Sigmoid colon (tissue), 7 donors: ENCODE measurements around the gene ZW10. TPM values are rescaled to one million over a fixed set of nuclear protein-coding genes. Genes with fewer than 3 reads are reported as not detected.
"Not testable (repeated sequence)": the region's sequence is repeated elsewhere in the genome, so short reads cannot be mapped to it uniquely, and the experiment has no call there.

Source experiments
- DNase-seq: peaks from one replicate; pipeline ENCODE4 v3.0.0-alpha.2; 2019
- H3K27ac ChIP-seq, 4 donors: fragments of 200-600 bp; sonication (generic); one replicate each; pipeline ENCODE4 v1.5.1; 2016 to 2019; ENCODE audit warnings: mild to moderate bottlenecking in 1 of 4
- H3K27me3 ChIP-seq, 3 donors: fragments of 200-600 bp; sonication (generic); one replicate each; pipeline ENCODE4 v1.5.1; 2019; ENCODE audit warnings: mild to moderate bottlenecking in 1 of 3
- H3K36me3 ChIP-seq, 4 donors: fragments of 200-600 bp; sonication (generic); one replicate each; pipeline ENCODE4 v1.5.1; 2016 to 2019
- H3K4me1 ChIP-seq, 4 donors: fragments of 200-600 bp; sonication (generic); one replicate each; pipeline ENCODE4 v1.5.1; 2017 to 2019
- H3K4me3 ChIP-seq, 4 donors: fragments of 200-600 bp; sonication (generic); one replicate each; pipeline ENCODE4 v1.5.1; 2017 to 2019; ENCODE audit warnings: mild to moderate bottlenecking in 2 of 4, moderate library complexity in 1 of 4
- H3K9me3 ChIP-seq, 4 donors: fragments of 200-600 bp in 3 of 4; sonication (generic) in 3 of 4; one replicate each; pipeline versions ENCODE4 v1.5.1 to v1.6.1; 2013 to 2019
- CTCF ChIP-seq, 4 experiments: fragments of 450-650 bp in 3 of 4; fragments of 200-600 bp in 1 of 4; IDR thresholded peaks; one replicate each; pipeline ENCODE4 v1.5.1; 2016 to 2019; ENCODE audit warnings: antibody characterized with exemption in 4 of 4, mild to moderate bottlenecking in 3 of 4, moderate library complexity in 2 of 4
- EP300 ChIP-seq, 4 donors: sonication (generic); formaldehyde crosslinking; IDR thresholded peaks; one replicate each; pipeline ENCODE4 v1.6.1; 2017; ENCODE audit warnings: antibody characterized with exemption in 4 of 4
- POLR2A ChIP-seq, 2 donors: fragments of 450-650 bp; IDR thresholded peaks; one replicate each; pipeline ENCODE4 v1.6.1; 2016; ENCODE audit warnings: antibody characterized with exemption in 2 of 2, mild to moderate bottlenecking in 2 of 2, moderate library complexity in 2 of 2
- POLR2AphosphoS5 ChIP-seq, 4 donors: sonication (generic); formaldehyde crosslinking; IDR thresholded peaks; one replicate each; pipeline ENCODE4 v1.6.1; 2017; ENCODE audit warnings: antibody characterized with exemption in 4 of 4
- WGBS, 2 donors: extraction: QIAGEN DNeasy Blood & Tissue Kit; methylation state at CpG; one replicate each; pipeline ENCODE4 v1.1.7; 2013; 5-methylcytosine and 5-hydroxymethylcytosine counted together
- intact Hi-C: fragments of 100-400 bp; cut with DNase I; formaldehyde crosslinking; loops from one replicate; pipeline ENCODE4 v1.15.1; 2023
- polyA plus RNA-seq, 3 donors: library from polyadenylated mRNA; stranded (reverse); fragments of 200-250 nt; gene quantifications; one replicate each; pipeline ENCODE4 v1.2.3, GENCODE V29; 2013
- total RNA-seq, 4 donors: library from RNA; depleted of rRNA; stranded (reverse); fragments of >200 nt; gene quantifications; one replicate each; pipeline ENCODE4 v1.1.0, GENCODE V29; 2016
- donor health status: healthy with polysubstance abuse.
- donor health status: Bipolar disorder and iron deficiency.
- donor health status: healthy.

ZW10 gene
- total and polyA plus RNA-seq, 7 donors = 6.5 to 14.4 (median 9.8) TPM

- no peak for DNase-seq
- Histone ChIP-seq H3K27me3 (no peaks in the 10 kb centered on the region), H3K9me3 (no peaks in the 10 kb centered on the region), H3K4me3 (no peak overlapping the region), H3K27ac (no peak overlapping the region), H3K36me3 (no peaks in the 10 kb centered on the region), H3K4me1 (peaks cover 0 to 8% (median 0%) of the 10 kb centered on the region in 4 donors)
- 93 to 99% methylated on average over 4 of the region's 4 CpGs for WGBS, 2 donors
- intact Hi-C loops = no loop called here
- TF ChIP-seq POLR2AphosphoS5 (IDR thresholded peaks at IDR 0.05) (no peak), POLR2A (IDR thresholded peaks at IDR 0.05) (no peak), CTCF (IDR thresholded peaks at IDR 0.05) (no peak), EP300 (IDR thresholded peaks at IDR 0.05) (no peak)
Observed at GRCh38 chr11:113722221-113722620, 51.3 kb downstream of the ZW10 start.

- TF ChIP-seq POLR2A (IDR thresholded peaks at IDR 0.05) (no peak), CTCF (IDR thresholded peaks at IDR 0.05) (no peak), POLR2AphosphoS5 (IDR thresholded peaks at IDR 0.05) (no peak), EP300 (IDR thresholded peaks at IDR 0.05) (no peak)
- Histone ChIP-seq H3K4me1 (peaks cover 0 to 8% (median 0%) of the 10 kb centered on the region in 4 donors), H3K4me3 (no peak overlapping the region), H3K27me3 (no peaks in the 10 kb centered on the region), H3K36me3 (no peaks in the 10 kb centered on the region), H3K27ac (no peak overlapping the region), H3K9me3 (no peaks in the 10 kb centered on the region)
- 93 to 94% methylated on average over 3 of the region's 3 CpGs for WGBS, 2 donors
- intact Hi-C loops = no loop called here
- no peak for DNase-seq
Observed at GRCh38 chr11:113721462-113722066, 51.9 kb downstream of the ZW10 start.

- H3K36me3 ChIP-seq, H3K27ac ChIP-seq, H3K4me3 ChIP-seq, intact Hi-C loops, DNase-seq, H3K4me1 ChIP-seq, H3K9me3 ChIP-seq, H3K27me3 ChIP-seq: not testable (repeated sequence)
- WGBS, 2 donors = 62 to 82% methylated on average over 3 of the region's 3 CpGs
Observed at GRCh38 chr11:113720478-113720877, 53.0 kb downstream of the ZW10 start.

GRCh38 chr11:113715882-113716625 lies 57.4 kb downstream of the ZW10 start:
- DNase-seq = no peak
- Histone ChIP-seq H3K27me3 (no peaks in the 10 kb centered on the region), H3K9me3 (no peaks in the 10 kb centered on the region), H3K27ac (no peak overlapping the region), H3K4me3 (no peak overlapping the region), H3K4me1 (no peaks in the 10 kb centered on the region), H3K36me3 (no peaks in the 10 kb centered on the region)
- intact Hi-C loops = no loop called here
- 92 to 95% methylated on average over 2 of the region's 2 CpGs for WGBS, 2 donors
- no peak for TF ChIP-seq POLR2A (IDR thresholded peaks at IDR 0.05)
- no peak for TF ChIP-seq CTCF (IDR thresholded peaks at IDR 0.05)
- TF ChIP-seq POLR2AphosphoS5 (IDR thresholded peaks at IDR 0.05) = no peak
- TF ChIP-seq EP300 (IDR thresholded peaks at IDR 0.05) = no peak

- 84 to 86% methylated on average over 1 of the region's 1 CpG for WGBS, 2 donors
- Histone ChIP-seq H3K4me1 (no peaks in the 10 kb centered on the region), H3K4me3 (no peak overlapping the region), H3K27me3 (no peaks in the 10 kb centered on the region), H3K9me3 (no peaks in the 10 kb centered on the region), H3K27ac (no peak overlapping the region), H3K36me3 (no peaks in the 10 kb centered on the region)
- no peak for TF ChIP-seq CTCF (IDR thresholded peaks at IDR 0.05)
- TF ChIP-seq POLR2A (IDR thresholded peaks at IDR 0.05) = no peak
- no peak for TF ChIP-seq EP300 (IDR thresholded peaks at IDR 0.05)
- TF ChIP-seq POLR2AphosphoS5 (IDR thresholded peaks at IDR 0.05) = no peak
- intact Hi-C loops = no loop called here
- DNase-seq = no peak
Observed at GRCh38 chr11:113715273-113715672, 58.2 kb downstream of the ZW10 start.
